IMR-90 (cell line): ENCODE measurements around the gene NCOR1. TPM values are rescaled to one million over a fixed set of nuclear protein-coding genes. Genes with fewer than 3 reads are reported as not detected.

Source experiments
- ATAC-seq: fragments of 200-7000 bp; cut with Tn5 transposase; 2 replicates; pipeline ENCODE4 v1.9.1; 2020; ENCODE audit warnings: low read depth, mild to moderate bottlenecking, moderate library complexity
- BruUV-seq: library from RNA; stranded (reverse); fragments of 400-500 nt; replicated peaks from 2 replicates; lab custom pipeline; 2021; lab: Mats Ljungman, UMichigan
- CTCF ChIA-PET: fragments of 300-600 bp; formaldehyde crosslinking; extraction: SDS; loops from one replicate; lab custom pipeline; 2021; ENCODE audit warnings: antibody characterized with exemption; lab: Yijun Ruan, JAX
- POLR2A ChIA-PET: fragments of 300-600 bp; sonication (Branson Sonifier 250); formaldehyde crosslinking; loops from one replicate; lab custom pipeline; 2022; ENCODE audit warnings: antibody characterized with exemption; ENCODE audit not compliant: unreplicated experiment; lab: Charles Lee
- DNase-seq: peaks from one replicate; pipeline ENCODE4 v3.0.0; 2013
- H2AFZ ChIP-seq: replicated peaks from 2 replicates; pipeline ENCODE3; 2013; ENCODE audit warnings: low read length, mild to moderate bottlenecking; ENCODE audit not compliant: poor library complexity
- H2AK5ac ChIP-seq: 2 replicates; pipeline ENCODE4 v1.6.1; 2013; ENCODE audit warnings: low read depth, low read length, inconsistent platforms
- H2AK9ac ChIP-seq: replicated peaks from 2 replicates; pipeline ENCODE3; 2013; ENCODE audit warnings: mild to moderate bottlenecking, low read depth, low read length, moderate library complexity; ENCODE audit not compliant: poor library complexity
- H2BK120ac ChIP-seq: 2 replicates; pipeline ENCODE4 v1.6.1; 2013; ENCODE audit warnings: low read depth, low read length, inconsistent platforms
- H2BK15ac ChIP-seq: 3 replicates; pipeline ENCODE4 v1.6.1; 2013; ENCODE audit warnings: low read depth, low read length, inconsistent platforms
- H2BK20ac ChIP-seq: 2 replicates; pipeline ENCODE4 v1.6.1; 2013; ENCODE audit warnings: low read depth, mild to moderate bottlenecking, inconsistent platforms, low read length, moderate library complexity
- H2BK5ac ChIP-seq: 2 replicates; pipeline ENCODE4 v1.6.1; 2013; ENCODE audit warnings: mild to moderate bottlenecking, low read depth, low read length, inconsistent platforms; ENCODE audit not compliant: poor library complexity, severe bottlenecking
- H3K14ac ChIP-seq: replicated peaks from 2 replicates; pipeline ENCODE4 v1.6.1; 2013; ENCODE audit warnings: low read depth, low read length, inconsistent platforms
- H3K18ac ChIP-seq: 2 replicates; pipeline ENCODE4 v1.6.1; 2013; ENCODE audit warnings: low read depth, low read length, control low read depth
- H3K23ac ChIP-seq: 2 replicates; pipeline ENCODE4 v1.6.1; 2013; ENCODE audit warnings: low read depth, low read length, inconsistent platforms
- H3K27ac ChIP-seq: 2 replicates; pipeline ENCODE4 v1.5.1; 2013; ENCODE audit warnings: mild to moderate bottlenecking, control low read depth, low read length; ENCODE audit not compliant: insufficient read depth
- H3K27me3 ChIP-seq: 2 replicates; pipeline ENCODE4 v1.6.1; 2013; ENCODE audit warnings: low read length; ENCODE audit not compliant: control insufficient read depth, insufficient read depth
- H3K36me3 ChIP-seq: 2 replicates; pipeline ENCODE4 v1.6.1; 2013; ENCODE audit warnings: low read length, mixed read lengths; ENCODE audit not compliant: control insufficient read depth, insufficient read depth
- H3K4ac ChIP-seq: 2 replicates; pipeline ENCODE4 v1.6.1; 2013; ENCODE audit warnings: low read depth, low read length, inconsistent platforms
- H3K4me1 ChIP-seq: 2 replicates; pipeline ENCODE4 v1.6.1; 2013; ENCODE audit warnings: low read length, mixed read lengths; ENCODE audit not compliant: control insufficient read depth, insufficient read depth
- H3K4me2 ChIP-seq: 2 replicates; pipeline ENCODE4 v1.6.1; 2013; ENCODE audit warnings: low read depth, mild to moderate bottlenecking, control low read depth, low read length, moderate library complexity
- H3K4me3 ChIP-seq: 2 replicates; pipeline ENCODE4 v1.5.1; 2013; ENCODE audit warnings: low read depth, mild to moderate bottlenecking, control low read depth, low read length, moderate library complexity; ENCODE audit not compliant: insufficient read depth
- H3K56ac ChIP-seq: 2 replicates; pipeline ENCODE4 v1.6.1; 2013; ENCODE audit warnings: low read length, inconsistent platforms; ENCODE audit not compliant: insufficient read depth; ENCODE audit errors: extremely low read depth
- H3K79me1 ChIP-seq, 2 experiments: 2 replicates each; pipeline ENCODE4 v1.6.1; 2013; ENCODE audit warnings: low read length in 2 of 2, inconsistent platforms in 1 of 2, low read depth in 1 of 2
- H3K9ac ChIP-seq: 2 replicates; pipeline ENCODE4 v1.6.1; 2013; ENCODE audit warnings: low read depth, low read length, control low read depth
- H3K9me1 ChIP-seq: 2 replicates; pipeline ENCODE4 v1.6.1; 2013; ENCODE audit warnings: low read length, inconsistent platforms; ENCODE audit not compliant: insufficient read depth
- H3K9me3 ChIP-seq: 2 replicates; pipeline ENCODE4 v1.6.1; 2013; ENCODE audit warnings: low read length; ENCODE audit not compliant: control insufficient read depth, insufficient read depth
- H4K20me1 ChIP-seq: 2 replicates; pipeline ENCODE4 v1.6.1; 2013; ENCODE audit warnings: low read length, inconsistent platforms; ENCODE audit not compliant: insufficient read depth
- H4K5ac ChIP-seq: 2 replicates; pipeline ENCODE4 v1.6.1; 2013; ENCODE audit warnings: mild to moderate bottlenecking, low read depth, low read length, control low read depth
- H4K8ac ChIP-seq, 2 experiments: 2 replicates each; pipeline ENCODE4 v1.6.1; 2013; ENCODE audit warnings: low read depth in 2 of 2, low read length in 2 of 2, control low read depth in 1 of 2, inconsistent platforms in 1 of 2
- H4K91ac ChIP-seq: 2 replicates; pipeline ENCODE4 v1.6.1; 2013; ENCODE audit warnings: low read depth, low read length, inconsistent platforms; ENCODE audit not compliant: insufficient read depth
- CEBPB ChIP-seq: IDR thresholded peaks from 2 replicates; pipeline ENCODE4 v1.6.1; 2012; ENCODE audit warnings: low read depth, low read length, improper control_type of control experiment
- CHD1 ChIP-seq: IDR thresholded peaks from 2 replicates; pipeline ENCODE4 v1.6.1; 2012; ENCODE audit warnings: low read depth, low read length, improper control_type of control experiment
- FOS ChIP-seq: fragments of 150-350 bp; IDR thresholded peaks from 2 replicates; pipeline ENCODE4 v1.6.1; 2016; ENCODE audit warnings: low read depth, low read length
- MAZ ChIP-seq: IDR thresholded peaks from 2 replicates; pipeline ENCODE4 v1.6.1; 2012; ENCODE audit warnings: low read depth, mild to moderate bottlenecking, low read length, improper control_type of control experiment, moderate library complexity, borderline replicate concordance
- MXI1 ChIP-seq: IDR thresholded peaks from 2 replicates; pipeline ENCODE4 v1.6.1; 2012; ENCODE audit warnings: low read depth, mild to moderate bottlenecking, low read length, moderate library complexity, borderline replicate concordance
- NFE2L2 ChIP-seq: fragments of 150-350 bp; IDR thresholded peaks from 2 replicates; pipeline ENCODE4 v1.6.1; 2016; ENCODE audit warnings: low read depth, mild to moderate bottlenecking, low read length
- POLR2A ChIP-seq: IDR thresholded peaks from 2 replicates; pipeline ENCODE4 v1.6.1; 2012; ENCODE audit warnings: mild to moderate bottlenecking, low read depth, low read length
- RCOR1 ChIP-seq: IDR thresholded peaks from 2 replicates; pipeline ENCODE4 v1.6.1; 2012; ENCODE audit warnings: mild to moderate bottlenecking, low read length, improper control_type of control experiment; ENCODE audit not compliant: insufficient replicate concordance
- SMC3 ChIP-seq: fragments of 150-350 bp; IDR thresholded peaks from 2 replicates; pipeline ENCODE4 v1.6.1; 2016; ENCODE audit warnings: low read depth, mild to moderate bottlenecking, antibody characterized with exemption, low read length, moderate library complexity
- WGBS, 2 experiments: methylation state at CpG; one replicate each; pipeline versions ENCODE4 v1.1.5 to v1.1.7; 2013; ENCODE audit warnings: missing lambda C conversion rate in 2 of 2; ENCODE audit not compliant: insufficient read length in 1 of 2; ENCODE audit errors: extremely low coverage in 2 of 2; 5-methylcytosine and 5-hydroxymethylcytosine counted together
- dilution Hi-C: fragments of 300-500 bp; cut with HindIII; formaldehyde crosslinking; loops from one replicate; pipeline ENCODE4 v1.14.3; 2018; ENCODE audit warnings: low sequenced_read_pairs; ENCODE audit not compliant: unreplicated experiment
- in situ Hi-C: fragments of 300-500 bp; cut with MboI; formaldehyde crosslinking; loops from 3 replicates; pipeline ENCODE4 v1.14.3; 2019; ENCODE audit warnings: low sequenced_read_pairs, inconsistent platforms, mixed read lengths
- intact Hi-C: fragments of 100-400 bp; cut with micrococcal nuclease; formaldehyde crosslinking; loops from 2 replicates; pipeline ENCODE4 v1.10.0; 2022
- polyA plus RNA-seq, 3 experiments: library from polyadenylated mRNA; depleted of rRNA; stranded (reverse); fragments of >200 nt; gene quantifications; 2 replicates each; pipeline ENCODE4 v1.2.3, GENCODE V29; 2012; ENCODE audit warnings: low replicate concordance in 1 of 3
- total RNA-seq: library from RNA; depleted of rRNA; stranded (reverse); fragments of >200 nt; gene quantifications from 2 replicates; pipeline ENCODE4 v1.2.3, GENCODE V29; 2012
- TF ChIP-seq, protein P1 (sequence below): conservative IDR thresholded peaks from 2 replicates; pipeline ENCODE4 v1.5.1; 2012; ENCODE audit warnings: mild to moderate bottlenecking, low read depth, low read length, improper control_type of control experiment
- TF ChIP-seq, protein P2 (sequence below): fragments of 150-350 bp; IDR thresholded peaks from 2 replicates; pipeline ENCODE4 v1.6.1; 2017; ENCODE audit warnings: mild to moderate bottlenecking, antibody characterized with exemption, low read length, low read depth

Gene NCOR1
- total and polyA plus RNA-seq, 2 of the 4 experiments (the other 2 are of a cell fraction) = 54.5 to 80.3 TPM

DNA sequence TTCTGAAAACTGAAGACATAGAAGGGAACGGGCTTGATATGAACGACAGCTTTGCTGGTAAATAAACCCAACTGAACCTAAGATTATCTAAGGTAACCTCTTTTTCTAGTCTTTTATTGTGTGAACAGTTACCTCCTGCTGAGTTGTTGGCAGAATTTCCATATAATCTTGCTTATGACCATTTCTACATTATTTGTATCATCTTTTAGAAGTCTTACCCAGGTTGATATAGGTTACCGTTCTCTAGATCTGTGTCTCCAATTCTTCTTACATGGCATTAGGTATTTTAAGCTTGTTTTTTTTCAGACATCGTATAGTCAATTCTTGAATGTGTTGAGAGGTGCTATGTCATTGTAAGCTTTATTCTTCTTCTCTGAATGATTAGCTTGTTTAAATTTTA, 191.5 kb downstream of the NCOR1 start:
- H3K23ac ChIP-seq = no peak overlapping the region
- no peak overlapping the region for H4K91ac ChIP-seq
- no peak for DNase-seq
- ATAC-seq = no peak
- no peaks in the 10 kb centered on the region for H3K9me3 ChIP-seq
- H2BK5ac ChIP-seq = no peak overlapping the region
- BruUV-seq = no TSS peak
- in situ Hi-C loops = no loop called here
- H4K5ac ChIP-seq = no peak overlapping the region
- no peak overlapping the region for H3K14ac ChIP-seq
- H3K4me3 ChIP-seq = no peak overlapping the region
- peaks cover 5% of the 10 kb centered on the region; the same call in 1 of the 2 replicates for H4K20me1 ChIP-seq
- H2BK20ac ChIP-seq = no peak overlapping the region
- no peak overlapping the region for H3K9ac ChIP-seq
- H3K36me3 ChIP-seq = peaks cover 25% of the 10 kb centered on the region
- POLR2A ChIA-PET = no interaction called here
- no peak overlapping the region for H2AK9ac ChIP-seq
- no peaks in the 10 kb centered on the region for H3K27me3 ChIP-seq
- no CpG with 5 or more reads among the region's 4 CpGs for WGBS, 2 experiments
- H3K4me1 ChIP-seq = peaks cover 3% of the 10 kb centered on the region
- H3K4ac ChIP-seq = no peak overlapping the region
- no peak overlapping the region for H2AK5ac ChIP-seq
- H3K18ac ChIP-seq = no peak overlapping the region
- H3K4me2 ChIP-seq = no peak overlapping the region
- no peak overlapping the region for H4K8ac ChIP-seq
- intact Hi-C loops = no loop called here
- H2BK120ac ChIP-seq = no peak overlapping the region
- TF ChIP-seq NFE2L2 = no peak
- TF ChIP-seq MAZ = no peak
- no peak for TF ChIP-seq FOS
- TF ChIP-seq POLR2A = no peak
- no peak for TF ChIP-seq CEBPB
- TF ChIP-seq, protein P1, sequence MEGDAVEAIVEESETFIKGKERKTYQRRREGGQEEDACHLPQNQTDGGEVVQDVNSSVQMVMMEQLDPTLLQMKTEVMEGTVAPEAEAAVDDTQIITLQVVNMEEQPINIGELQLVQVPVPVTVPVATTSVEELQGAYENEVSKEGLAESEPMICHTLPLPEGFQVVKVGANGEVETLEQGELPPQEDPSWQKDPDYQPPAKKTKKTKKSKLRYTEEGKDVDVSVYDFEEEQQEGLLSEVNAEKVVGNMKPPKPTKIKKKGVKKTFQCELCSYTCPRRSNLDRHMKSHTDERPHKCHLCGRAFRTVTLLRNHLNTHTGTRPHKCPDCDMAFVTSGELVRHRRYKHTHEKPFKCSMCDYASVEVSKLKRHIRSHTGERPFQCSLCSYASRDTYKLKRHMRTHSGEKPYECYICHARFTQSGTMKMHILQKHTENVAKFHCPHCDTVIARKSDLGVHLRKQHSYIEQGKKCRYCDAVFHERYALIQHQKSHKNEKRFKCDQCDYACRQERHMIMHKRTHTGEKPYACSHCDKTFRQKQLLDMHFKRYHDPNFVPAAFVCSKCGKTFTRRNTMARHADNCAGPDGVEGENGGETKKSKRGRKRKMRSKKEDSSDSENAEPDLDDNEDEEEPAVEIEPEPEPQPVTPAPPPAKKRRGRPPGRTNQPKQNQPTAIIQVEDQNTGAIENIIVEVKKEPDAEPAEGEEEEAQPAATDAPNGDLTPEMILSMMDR = no peak
- TF ChIP-seq SMC3 = no peak
- TF ChIP-seq, protein P2, sequence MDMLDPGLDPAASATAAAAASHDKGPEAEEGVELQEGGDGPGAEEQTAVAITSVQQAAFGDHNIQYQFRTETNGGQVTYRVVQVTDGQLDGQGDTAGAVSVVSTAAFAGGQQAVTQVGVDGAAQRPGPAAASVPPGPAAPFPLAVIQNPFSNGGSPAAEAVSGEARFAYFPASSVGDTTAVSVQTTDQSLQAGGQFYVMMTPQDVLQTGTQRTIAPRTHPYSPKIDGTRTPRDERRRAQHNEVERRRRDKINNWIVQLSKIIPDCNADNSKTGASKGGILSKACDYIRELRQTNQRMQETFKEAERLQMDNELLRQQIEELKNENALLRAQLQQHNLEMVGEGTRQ = no peak
- TF ChIP-seq MXI1 = no peak
- no peak for TF ChIP-seq RCOR1
- no peak for TF ChIP-seq CHD1
- no peak overlapping the region for H2AFZ ChIP-seq
- peaks cover 24 to 57% of the 10 kb centered on the region in 2 experiments for H3K79me1 ChIP-seq
- dilution Hi-C loops = no loop called here
- H3K56ac ChIP-seq = no peak overlapping the region
- H2BK15ac ChIP-seq = no peak overlapping the region
- CTCF ChIA-PET = no interaction called here
- peaks cover 6% of the 10 kb centered on the region for H3K9me1 ChIP-seq
- no peak overlapping the region for H3K27ac ChIP-seq
